BLaER1 (cell line): ENCODE data around the gene RNF115.
A peak's percentile ranks its signal among the peaks of the same experiment; 100 is the strongest.
"Not testable (repeated sequence)": the region's sequence is repeated elsewhere in the genome, so short reads cannot be mapped to it uniquely, and the experiment has no call there.

Experiments
- H3K27ac ChIP-seq: shearing (Covaris generic); formaldehyde crosslinking; 2 replicates; pipeline ENCODE4 v1.8.1; 2022
- H3K27me3 ChIP-seq: shearing (Covaris generic); formaldehyde crosslinking; 2 replicates; pipeline ENCODE4 v1.8.1; 2022
- H3K36me3 ChIP-seq: shearing (Covaris generic); formaldehyde crosslinking; 2 replicates; pipeline ENCODE4 v1.8.1; 2022
- H3K4me1 ChIP-seq: shearing (Covaris generic); formaldehyde crosslinking; 2 replicates; pipeline ENCODE4 v1.8.1; 2022
- H3K4me2 ChIP-seq: shearing (Covaris generic); formaldehyde crosslinking; 2 replicates; pipeline ENCODE4 v1.8.1; 2022
- H3K4me3 ChIP-seq: shearing (Covaris generic); formaldehyde crosslinking; 2 replicates; pipeline ENCODE4 v1.8.1; 2022
- H3K9ac ChIP-seq: shearing (Covaris generic); formaldehyde crosslinking; 2 replicates; pipeline ENCODE4 v1.8.1; 2022
- H3K9me3 ChIP-seq: shearing (Covaris generic); formaldehyde crosslinking; 2 replicates; pipeline ENCODE4 v1.8.1; 2022
- H4K20me1 ChIP-seq: shearing (Covaris generic); formaldehyde crosslinking; 2 replicates; pipeline ENCODE4 v1.8.1; 2022
- Cebpa-rat ChIP-seq: shearing (Covaris generic); IDR thresholded peaks from 2 replicates; pipeline ENCODE4 v1.8.1; 2022

Gene RNF115

GRCh38 chr1:145730467-145730866, 93.4 kb downstream of the RNF115 start:
- peaks cover 8% of the 10 kb centered on the region; the same call in 1 of the 2 replicates for H3K36me3 ChIP-seq
- H3K4me2 ChIP-seq: no peak overlapping the region
- H4K20me1 ChIP-seq: no peaks in the 10 kb centered on the region
- H3K9me3 ChIP-seq: no peaks in the 10 kb centered on the region
- no peak overlapping the region for H3K4me3 ChIP-seq
- no peak overlapping the region for H3K27ac ChIP-seq
- no peaks in the 10 kb centered on the region for H3K27me3 ChIP-seq
- TF ChIP-seq Cebpa-rat: no peak
- no peak overlapping the region for H3K9ac ChIP-seq
- H3K4me1 ChIP-seq: peaks cover 16% of the 10 kb centered on the region

- no peaks in the 10 kb centered on the region for H4K20me1 ChIP-seq
- H3K9me3 ChIP-seq: no peaks in the 10 kb centered on the region
- TF ChIP-seq Cebpa-rat: no peak
- H3K36me3 ChIP-seq: peaks cover 8% of the 10 kb centered on the region; the same call in 1 of the 2 replicates
- H3K27me3 ChIP-seq: no peaks in the 10 kb centered on the region
- no peak overlapping the region for H3K4me3 ChIP-seq
- H3K9ac ChIP-seq: no peak overlapping the region
- H3K4me2 ChIP-seq: no peak overlapping the region
- peaks cover 16% of the 10 kb centered on the region for H3K4me1 ChIP-seq
- no peak overlapping the region for H3K27ac ChIP-seq
Observed at GRCh38 chr1:145729666-145730436, 94.0 kb downstream of the RNF115 start.

- Histone ChIP-seq H3K4me1 (peaks cover 11% of the 10 kb centered on the region), H3K27ac (no peak overlapping the region), H4K20me1 (no peaks in the 10 kb centered on the region), H3K9me3 (no peaks in the 10 kb centered on the region), H3K4me3 (no peak overlapping the region), H3K4me2 (no peak overlapping the region), H3K36me3 (peaks cover 8% of the 10 kb centered on the region; the same call in 1 of the 2 replicates), H3K9ac (no peak overlapping the region), H3K27me3 (no peaks in the 10 kb centered on the region)
- TF ChIP-seq Cebpa-rat: no peak
Observed at GRCh38 chr1:145729196-145729595, 94.7 kb downstream of the RNF115 start.

- H3K4me2 ChIP-seq, H3K9me3 ChIP-seq, H3K4me3 ChIP-seq, H3K27ac ChIP-seq, H3K4me1 ChIP-seq, H3K36me3 ChIP-seq, H4K20me1 ChIP-seq, H3K27me3 ChIP-seq, H3K9ac ChIP-seq: not testable (repeated sequence)
Observed at GRCh38 chr1:145726193-145726592, 97.7 kb downstream of the RNF115 start.

- no peak overlapping the region for H3K27ac ChIP-seq
- no peaks in the 10 kb centered on the region for H4K20me1 ChIP-seq
- no peak overlapping the region for H3K9ac ChIP-seq
- H3K9me3 ChIP-seq: no peaks in the 10 kb centered on the region
- peak overlapping the region; percentile 82 for H3K4me2 ChIP-seq
- no peaks in the 10 kb centered on the region for H3K36me3 ChIP-seq
- peaks cover 13% of the 10 kb centered on the region for H3K27me3 ChIP-seq
- peaks cover 8% of the 10 kb centered on the region; the same call in 1 of the 2 replicates for H3K4me1 ChIP-seq
- H3K4me3 ChIP-seq: 0 out of 2 replicates have a peak overlapping the region, but pooled peaks have one; percentile 46
- TF ChIP-seq Cebpa-rat: no peak
Observed at GRCh38 chr1:145720878-145721671, 102.8 kb downstream of the RNF115 start.

- no peaks in the 10 kb centered on the region for H4K20me1 ChIP-seq
- H3K27ac ChIP-seq: no peak overlapping the region
- peak overlapping the region; percentile 82; the same call in 1 of the 2 replicates for H3K4me2 ChIP-seq
- no peak overlapping the region for H3K9ac ChIP-seq
- TF ChIP-seq Cebpa-rat: no peak
- no peaks in the 10 kb centered on the region for H3K9me3 ChIP-seq
- H3K27me3 ChIP-seq: peaks cover 13% of the 10 kb centered on the region
- no peaks in the 10 kb centered on the region for H3K36me3 ChIP-seq
- no peak overlapping the region for H3K4me3 ChIP-seq
- peaks cover 8% of the 10 kb centered on the region; the same call in 1 of the 2 replicates for H3K4me1 ChIP-seq
Observed at GRCh38 chr1:145720556-145720877, 103.4 kb downstream of the RNF115 start.

GRCh38 chr1:145719230-145720079, 104.4 kb downstream of the RNF115 start, which contains the start of gene CD160:
TSS of gene CD160 (plus strand) at chr1:145719499. CDS start at chr1:145728328, 8,829 bp downstream.
- TF ChIP-seq Cebpa-rat: no peak
- no peak within 1 kb of the TSS for H3K27ac ChIP-seq
- no peaks in the 10 kb centered on the region for H3K9me3 ChIP-seq
- H3K4me2 ChIP-seq: no peak within 1 kb of the TSS
- H3K27me3 ChIP-seq: peaks cover 13% of the 10 kb centered on the region
- no peaks in the 10 kb centered on the region for H4K20me1 ChIP-seq
- H3K9ac ChIP-seq: no peak within 1 kb of the TSS
- H3K36me3 ChIP-seq: no peaks in the 10 kb centered on the region
- H3K4me1 ChIP-seq: peaks cover 8% of the 10 kb centered on the region; the same call in 1 of the 2 replicates
- no peak within 1 kb of the TSS for H3K4me3 ChIP-seq

- not testable (repeated sequence) for H3K4me1 ChIP-seq, H3K9me3 ChIP-seq, H3K27ac ChIP-seq, H3K4me2 ChIP-seq, H3K36me3 ChIP-seq, H4K20me1 ChIP-seq, H3K4me3 ChIP-seq, H3K9ac ChIP-seq
- H3K27me3 ChIP-seq: peaks cover 13% of the 10 kb centered on the region
Observed at GRCh38 chr1:145718465-145718864, 105.4 kb downstream of the RNF115 start.

- Histone ChIP-seq H4K20me1 (no peaks in the 10 kb centered on the region), H3K27me3 (peaks cover 13% of the 10 kb centered on the region), H3K9ac (no peak overlapping the region), H3K4me3 (no peak overlapping the region), H3K4me2 (no peak overlapping the region), H3K27ac (no peak overlapping the region), H3K4me1 (peaks cover 8% of the 10 kb centered on the region; the same call in 1 of the 2 replicates), H3K36me3 (no peaks in the 10 kb centered on the region), H3K9me3 (no peaks in the 10 kb centered on the region)
- TF ChIP-seq Cebpa-rat: no peak
Observed at GRCh38 chr1:145717833-145718232, 106.1 kb downstream of the RNF115 start.
